Spleen (tissue), 11 donors: ENCODE measurements around the gene MAMDC2. TPM values are rescaled to one million over a fixed set of nuclear protein-coding genes. Genes with fewer than 3 reads are reported as not detected.

ENCODE experiments used
- DNase-seq: peaks from one replicate; pipeline ENCODE4 v3.0.0-alpha.2; 2020
- H3K27ac ChIP-seq, 8 donors: fragments of 200-600 bp; sonication (generic) in 7 of 8; 1 replicate in 4 of 8; 2 replicates in 4 of 8; pipeline versions ENCODE4 v1.5.0 to v1.8.0; 2016 to 2021; ENCODE audit warnings: inconsistent platforms in 4 of 8, mild to moderate bottlenecking in 4 of 8, moderate library complexity in 1 of 8
- H3K27me3 ChIP-seq, 7 donors: fragments of 200-600 bp; sonication (generic) in 6 of 7; replicated peaks in 1 of 7; 1 replicate in 4 of 7; 2 replicates in 3 of 7; pipeline versions ENCODE4 v1.5.0 to v1.8.0; 2016 to 2021; ENCODE audit warnings: inconsistent platforms in 3 of 7, mild to moderate bottlenecking in 1 of 7
- H3K36me3 ChIP-seq, 6 donors: fragments of 200-600 bp; sonication (generic) in 5 of 6; 1 replicate in 4 of 6; 2 replicates in 2 of 6; pipeline versions ENCODE4 v1.5.0 to v1.8.0; 2016 to 2021; ENCODE audit warnings: inconsistent platforms in 2 of 6
- H3K4me1 ChIP-seq, 6 donors: fragments of 200-600 bp; sonication (generic) in 5 of 6; 1 replicate in 3 of 6; 2 replicates in 3 of 6; pipeline versions ENCODE4 v1.5.0 to v1.8.0; 2016 to 2021; ENCODE audit warnings: inconsistent platforms in 3 of 6
- H3K4me3 ChIP-seq, 8 donors: fragments of 200-600 bp; sonication (generic) in 7 of 8; 1 replicate in 4 of 8; 2 replicates in 4 of 8; pipeline versions ENCODE4 v1.5.0 to v1.8.0; 2016 to 2021; ENCODE audit warnings: inconsistent platforms in 4 of 8, mild to moderate bottlenecking in 4 of 8, moderate library complexity in 2 of 8
- H3K9me3 ChIP-seq, 8 donors: fragments of 200-600 bp; sonication (generic) in 7 of 8; 1 replicate in 4 of 8; 2 replicates in 4 of 8; pipeline versions ENCODE4 v1.5.0 to v1.8.0; 2016 to 2021; ENCODE audit warnings: inconsistent platforms in 4 of 8
- POLR2A ChIP-seq, 3 donors: fragments of 450-650 bp; IDR thresholded peaks; one replicate each; pipeline ENCODE4 v1.5.1; 2017; ENCODE audit warnings: antibody characterized with exemption in 3 of 3, mild to moderate bottlenecking in 1 of 3
- POLR2AphosphoS5 ChIP-seq, 3 donors: sonication (generic); formaldehyde crosslinking; IDR thresholded peaks; one replicate each; pipeline ENCODE4 v1.5.1; 2017; ENCODE audit warnings: antibody characterized with exemption in 3 of 3
- WGBS, 5 donors: extraction: QIAGEN DNeasy Blood & Tissue Kit in 3 of 5; methylation state at CpG; one replicate each; pipeline versions ENCODE4 v1.1.5 to v1.1.7; 2013 to 2018; 5-methylcytosine and 5-hydroxymethylcytosine counted together
- intact Hi-C: fragments of 100-400 bp; cut with DNase I; formaldehyde crosslinking; loops from one replicate; pipeline ENCODE4 v1.15.0; 2023; ENCODE audit warnings: low total_unique reads
- polyA plus RNA-seq, 3 donors: library from polyadenylated mRNA; stranded (reverse); fragments of 200-250 nt; gene quantifications; one replicate each; pipeline ENCODE4 v1.2.1, GENCODE V29; 2013
- small RNA-seq, 4 donors: library from RNA; depleted of rRNA; stranded (forward); fragments of <200 nt; gene quantifications; one replicate each; pipeline ENCODE3, GENCODE V24; 2016
- total RNA-seq, 7 donors: library from RNA; depleted of rRNA in 3 of 7; stranded (reverse); fragments of >200 nt in 3 of 7; fragmentation: NEBNext Ultra II Directional in 4 of 7; extraction: Animal tissue kit (Norgen Biotek cat#: 25700) in 4 of 7; gene quantifications; one replicate each; pipeline versions ENCODE4 v1.1.0 to v1.2.1, GENCODE V29; 2016 to 2021
- TF ChIP-seq, protein P1 (sequence below), 11 experiments: fragments of 200-600 bp in 7 of 11; fragments of 450-650 bp in 4 of 11; sonication (generic) in 4 of 11; IDR thresholded peaks in 8 of 11; conservative IDR thresholded peaks in 3 of 11; 1 replicate in 7 of 11; 2 replicates in 4 of 11; pipeline versions ENCODE4 v1.4.0 to v1.8.0; 2016 to 2021; ENCODE audit warnings: antibody characterized with exemption in 11 of 11, inconsistent platforms in 4 of 11, mild to moderate bottlenecking in 1 of 11
- donor health status: healthy with polysubstance abuse.
- donor health status: DM: no; HTN: no; CAD: no; lungs with moderate emphysema.
- donor health status: DM: no; HTN: no; CAD: no.
- donor health status: Bipolar disorder and iron deficiency.
- donor health status: healthy.
- donor health status: DM: no; HTN: no; CAD: no.
- donor health status: DM: yes; HTN: yes; CAD: no.

Gene MAMDC2
- total and polyA plus RNA-seq, 10 donors = 1.5 to 65.5 (median 14.5) TPM

DNA sequence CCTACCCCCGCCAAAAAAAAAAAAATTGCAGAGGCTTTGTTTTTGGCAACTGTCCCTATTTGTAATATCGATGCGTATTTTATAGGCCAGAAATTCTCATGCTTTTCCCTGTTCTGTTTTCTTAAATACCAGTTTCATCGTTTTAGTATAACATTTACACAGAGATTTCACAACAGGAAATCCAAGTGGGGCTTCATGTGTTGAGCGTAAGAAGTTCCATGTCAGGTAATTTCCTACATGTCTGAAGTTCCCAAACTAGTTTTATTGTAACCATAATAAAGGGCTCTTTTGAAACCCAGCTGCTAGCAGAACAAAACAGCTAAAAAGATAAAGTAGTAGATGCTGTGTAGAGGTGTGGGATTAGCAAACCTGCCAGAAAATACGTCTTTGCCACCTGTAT is 219.3 kb downstream of the MAMDC2 start:
- H3K36me3 ChIP-seq = peaks cover 6 to 64% (median 25%) of the 10 kb centered on the region in 6 donors
- DNase-seq = no peak
- H3K9me3 ChIP-seq = no peaks in the 10 kb centered on the region
- H3K27ac ChIP-seq = no peak overlapping the region
- TF ChIP-seq, protein P1, sequence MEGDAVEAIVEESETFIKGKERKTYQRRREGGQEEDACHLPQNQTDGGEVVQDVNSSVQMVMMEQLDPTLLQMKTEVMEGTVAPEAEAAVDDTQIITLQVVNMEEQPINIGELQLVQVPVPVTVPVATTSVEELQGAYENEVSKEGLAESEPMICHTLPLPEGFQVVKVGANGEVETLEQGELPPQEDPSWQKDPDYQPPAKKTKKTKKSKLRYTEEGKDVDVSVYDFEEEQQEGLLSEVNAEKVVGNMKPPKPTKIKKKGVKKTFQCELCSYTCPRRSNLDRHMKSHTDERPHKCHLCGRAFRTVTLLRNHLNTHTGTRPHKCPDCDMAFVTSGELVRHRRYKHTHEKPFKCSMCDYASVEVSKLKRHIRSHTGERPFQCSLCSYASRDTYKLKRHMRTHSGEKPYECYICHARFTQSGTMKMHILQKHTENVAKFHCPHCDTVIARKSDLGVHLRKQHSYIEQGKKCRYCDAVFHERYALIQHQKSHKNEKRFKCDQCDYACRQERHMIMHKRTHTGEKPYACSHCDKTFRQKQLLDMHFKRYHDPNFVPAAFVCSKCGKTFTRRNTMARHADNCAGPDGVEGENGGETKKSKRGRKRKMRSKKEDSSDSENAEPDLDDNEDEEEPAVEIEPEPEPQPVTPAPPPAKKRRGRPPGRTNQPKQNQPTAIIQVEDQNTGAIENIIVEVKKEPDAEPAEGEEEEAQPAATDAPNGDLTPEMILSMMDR (IDR thresholded peaks at IDR 0.05 in 8 of 11, conservative IDR thresholded peaks at IDR 0.05 in 3 of 11) = no peak
- no peak for TF ChIP-seq POLR2AphosphoS5 (IDR thresholded peaks at IDR 0.05)
- no peak for TF ChIP-seq POLR2A (IDR thresholded peaks at IDR 0.05)
- WGBS, 5 donors = 58 to 69% (median 61%) methylated on average over 6 of the region's 6 CpGs
- peaks cover 30 to 70% (median 40%) of the 10 kb centered on the region in 6 donors for H3K4me1 ChIP-seq
- H3K27me3 ChIP-seq = no peaks in the 10 kb centered on the region
- intact Hi-C loops = no loop called here
- no peak overlapping the region for H3K4me3 ChIP-seq

DNA sequence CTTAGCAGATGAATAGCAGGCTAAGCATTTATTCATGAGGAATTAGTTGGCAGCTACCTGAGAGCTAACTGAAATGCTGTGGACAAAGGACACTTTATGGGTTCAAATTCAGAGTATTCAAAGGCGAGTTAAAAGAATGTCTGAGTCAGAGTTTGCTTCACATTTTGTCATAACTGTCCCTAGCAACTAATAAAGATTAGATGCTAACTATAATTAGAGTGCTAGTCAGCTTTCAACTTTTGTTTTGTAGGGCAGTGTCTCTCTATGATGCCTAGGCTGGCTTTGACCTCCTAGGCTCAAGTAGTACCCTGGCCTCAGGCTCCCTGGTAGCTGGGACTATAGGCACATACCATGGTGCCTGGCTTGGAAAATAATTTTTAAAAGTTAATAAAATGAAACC is 219.8 kb downstream of the MAMDC2 start:
- 81 to 96% (median 88%) methylated on average over 1 of the region's 1 CpG for WGBS, 5 donors
- intact Hi-C loops = no loop called here
- Histone ChIP-seq H3K27me3 (no peaks in the 10 kb centered on the region), H3K4me1 (peaks cover 28 to 67% (median 39%) of the 10 kb centered on the region in 6 donors), H3K9me3 (no peaks in the 10 kb centered on the region), H3K27ac (no peak overlapping the region), H3K4me3 (no peak overlapping the region), H3K36me3 (peaks cover 6 to 68% (median 27%) of the 10 kb centered on the region in 6 donors)
- TF ChIP-seq POLR2AphosphoS5 (IDR thresholded peaks at IDR 0.05) (no peak), POLR2A (IDR thresholded peaks at IDR 0.05) (no peak)
- TF ChIP-seq, protein P1 (IDR thresholded peaks at IDR 0.05 in 8 of 11, conservative IDR thresholded peaks at IDR 0.05 in 3 of 11) = no peak
- no peak for DNase-seq

Small RNAs within 50 kb of the gene (small RNA-seq; reads per million reads assigned to genes)
- gene RNU2-5P = 2.6 to 4.5 (median 4.0) reads per million in 4 donors

Other genes starting within 250 kb of the MAMDC2 start
- not detected for gene CFAP95, start 223.0 kb upstream of the MAMDC2 start, total RNA-seq
- gene CFAP95, start 223.0 kb upstream of the MAMDC2 start, polyA plus RNA-seq = not detected
- 10 to 100 TPM; 27.0 to 39.9 (median 31.8) TPM for gene SMC5, start 215.1 kb downstream of the MAMDC2 start, total RNA-seq
- gene SMC5, start 215.1 kb downstream of the MAMDC2 start, polyA plus RNA-seq = 1 to 10 TPM; 7.4 to 9.7 (median 7.6) TPM